Fibroblast of peridontal ligament (primary cell): ENCODE results near the gene PTPA.
"Not testable (repeated sequence)": the region's sequence is repeated elsewhere in the genome, so short reads cannot be mapped to it uniquely, and the experiment has no call there.

Experiments
- DNase-seq: peaks from one replicate; pipeline ENCODE4 v3.0.0-alpha.2; 2010; ENCODE audit errors: extremely low read depth

The PTPA gene

GRCh38 chr9:129177443-129177790 is 66.2 kb downstream of the PTPA start:
- no peak for DNase-seq

- peak; percentile 93 for DNase-seq
Observed at GRCh38 chr9:129177791-129178567, 66.8 kb downstream of the PTPA start, which contains the start of gene IER5L. TSS of gene IER5L (minus strand) at chr9:129178261. CDS start at chr9:129178052, 209 bp downstream.

DNA sequence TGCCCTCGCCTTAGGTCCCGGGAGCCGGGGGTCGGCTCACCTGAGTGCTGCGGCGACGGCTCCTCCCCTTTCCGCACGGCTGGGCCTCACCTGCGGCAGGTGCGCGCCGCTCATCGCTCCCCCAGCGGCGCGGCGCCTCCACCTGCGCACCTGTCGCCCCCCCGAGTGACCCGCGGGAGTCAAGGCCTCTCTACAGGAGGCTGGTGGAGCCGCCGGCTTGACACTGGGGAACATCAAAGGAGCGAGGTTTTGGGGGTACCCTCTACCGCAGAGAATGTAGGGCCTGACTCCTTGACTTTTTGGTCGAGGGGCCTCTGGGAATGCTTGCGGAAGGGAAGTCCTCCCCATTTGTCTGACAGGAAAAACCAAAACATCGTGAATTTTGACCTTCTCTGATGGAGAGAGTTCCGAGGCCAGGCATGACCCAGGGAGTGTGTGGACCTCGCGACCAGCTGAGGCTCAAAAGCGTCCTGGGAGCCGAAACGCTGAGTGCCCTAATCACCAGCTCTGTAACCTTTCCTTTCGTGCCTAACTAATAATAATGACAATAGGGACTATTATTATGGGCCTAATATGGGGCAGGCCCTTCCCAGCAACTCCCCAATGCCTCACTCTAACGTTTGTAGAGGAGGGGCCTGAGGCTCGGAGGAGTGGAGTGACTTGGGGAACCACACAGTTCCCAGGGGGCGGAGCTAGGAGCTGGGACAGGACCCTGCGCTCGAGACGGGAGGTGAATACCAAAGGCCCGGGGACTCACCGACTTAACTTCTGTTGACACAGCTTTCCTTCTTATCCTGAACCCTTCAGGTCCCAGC is 67.6 kb downstream of the PTPA start:
- no peak for DNase-seq

DNA sequence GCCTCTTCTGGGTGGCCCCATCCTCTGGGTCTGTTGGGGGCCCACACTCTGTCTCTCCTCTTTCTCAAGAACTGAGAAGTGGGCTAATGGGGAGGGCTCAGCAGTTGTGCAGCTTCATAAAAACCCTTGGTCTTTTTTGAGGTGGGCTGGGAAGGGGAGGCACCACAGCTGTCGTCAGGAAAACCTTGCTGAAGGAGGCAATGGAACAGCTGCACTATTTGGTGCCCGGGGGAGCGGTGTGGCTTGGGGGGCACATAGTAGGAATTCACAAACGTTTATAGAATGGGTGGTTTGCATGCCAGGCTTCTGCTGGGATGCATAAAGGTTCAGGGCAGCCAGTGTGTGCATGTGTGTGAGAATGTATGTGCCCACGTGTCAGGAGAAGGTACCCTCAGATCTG is 70.0 kb downstream of the PTPA start:
- no peak for DNase-seq

DNA sequence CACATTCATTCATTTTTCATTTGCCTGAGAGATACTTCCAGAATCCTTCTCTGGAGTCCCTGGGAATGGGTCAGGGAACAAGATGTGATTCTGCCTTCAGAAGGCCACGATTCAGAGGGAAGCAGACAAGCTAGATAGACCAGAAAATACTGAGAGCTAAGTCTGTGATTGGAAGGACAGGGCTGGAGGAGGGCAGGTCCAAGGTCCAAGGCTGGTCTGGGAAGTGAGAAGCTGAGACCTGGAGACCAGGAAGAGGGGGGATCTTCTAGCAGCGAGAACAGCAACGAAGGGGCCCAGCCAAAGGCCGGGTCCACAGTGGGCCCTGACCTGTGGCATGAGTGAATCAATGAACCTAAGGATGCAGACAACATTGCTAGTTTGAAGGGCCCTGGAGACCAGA is 70.9 kb downstream of the PTPA start:
- no peak for DNase-seq

DNA sequence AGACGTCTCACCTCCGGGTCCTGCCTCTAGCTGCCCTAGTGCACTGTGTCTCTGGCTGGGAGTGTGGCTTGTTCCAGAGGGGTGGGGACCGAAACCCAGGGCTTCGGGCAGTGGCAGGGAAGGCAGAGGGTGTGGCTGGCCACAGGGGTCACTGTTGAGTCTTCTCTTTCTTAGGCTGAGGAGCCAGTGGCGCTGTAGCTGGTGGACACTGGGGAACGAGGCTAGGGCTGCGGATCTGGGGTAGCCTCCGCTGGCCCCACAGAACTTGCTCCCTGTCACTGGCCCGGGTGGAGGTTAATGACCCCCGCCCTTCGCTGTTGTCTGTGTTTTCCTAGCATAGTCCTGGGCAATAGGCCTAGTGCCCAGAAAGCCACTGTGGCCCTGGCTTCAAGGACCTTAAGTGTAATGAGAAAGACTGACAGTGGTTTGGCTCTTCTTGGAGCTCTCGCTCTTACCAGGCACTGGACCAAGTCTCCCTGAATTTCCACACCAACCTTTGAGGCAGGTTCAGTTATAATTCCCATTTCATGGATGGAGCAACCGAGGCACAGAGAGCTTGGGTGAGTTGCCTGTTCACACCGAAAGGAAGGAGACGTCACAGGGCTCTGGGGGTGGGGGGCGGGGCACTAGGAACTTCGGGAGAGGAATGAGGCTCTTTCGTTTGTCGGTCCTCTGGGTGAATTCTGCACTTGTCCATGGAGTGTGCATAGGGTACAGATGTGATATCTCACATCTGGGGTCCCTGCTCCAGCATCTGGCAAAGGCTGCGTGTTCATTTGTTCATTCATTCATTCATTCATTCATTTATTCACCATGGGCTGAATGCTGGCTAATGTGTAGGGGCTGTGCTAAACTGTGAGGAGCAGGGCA is 71.6 kb downstream of the PTPA start:
- no peak for DNase-seq

- no peak for DNase-seq
Observed at GRCh38 chr9:129183495-129184218, 72.4 kb downstream of the PTPA start.

DNA sequence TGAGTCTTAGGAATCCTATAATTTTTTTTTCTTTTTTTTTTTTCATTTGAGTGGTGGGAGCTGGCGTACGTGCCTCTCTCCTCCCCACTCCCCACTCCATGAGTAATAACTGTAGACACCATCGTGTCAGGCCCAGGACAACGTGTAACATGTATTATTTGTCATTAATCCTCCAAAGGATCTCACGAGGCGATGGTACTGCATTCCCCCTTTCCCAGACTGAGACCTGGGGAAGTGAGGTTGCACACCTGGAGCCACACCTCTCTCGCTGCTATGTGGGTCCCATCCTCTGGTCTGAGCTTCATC is 73.0 kb downstream of the PTPA start:
- no peak for DNase-seq

GRCh38 chr9:129184596-129185122 is 73.4 kb downstream of the PTPA start:
- DNase-seq: no peak

GRCh38 chr9:129185402-129185801 is 74.2 kb downstream of the PTPA start:
- no peak for DNase-seq

DNA sequence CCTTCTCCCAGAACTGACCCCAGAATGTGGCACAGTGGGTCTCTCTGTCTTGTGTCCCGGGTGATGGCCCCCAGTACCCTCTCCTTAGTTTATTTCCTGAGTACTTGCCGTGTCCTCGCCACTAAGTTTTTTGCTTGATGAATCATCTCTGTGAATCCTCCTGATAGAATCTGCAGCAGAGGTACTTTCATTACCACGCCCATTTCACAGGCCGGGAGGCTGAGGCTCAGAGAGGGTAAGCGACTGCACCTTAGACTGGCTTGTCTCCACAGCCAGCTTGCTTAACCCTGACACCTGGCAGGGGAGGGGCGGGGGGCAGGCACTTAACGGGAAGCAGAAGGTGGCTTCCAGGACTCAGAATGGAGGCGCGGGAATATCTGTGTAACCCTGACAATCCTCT is 74.8 kb downstream of the PTPA start:
- no peak for DNase-seq

GRCh38 chr9:129187042-129187441 is 75.8 kb downstream of the PTPA start:
- DNase-seq: no peak

- not testable (repeated sequence) for DNase-seq
Observed at GRCh38 chr9:129189971-129190370, 78.8 kb downstream of the PTPA start.

DNA sequence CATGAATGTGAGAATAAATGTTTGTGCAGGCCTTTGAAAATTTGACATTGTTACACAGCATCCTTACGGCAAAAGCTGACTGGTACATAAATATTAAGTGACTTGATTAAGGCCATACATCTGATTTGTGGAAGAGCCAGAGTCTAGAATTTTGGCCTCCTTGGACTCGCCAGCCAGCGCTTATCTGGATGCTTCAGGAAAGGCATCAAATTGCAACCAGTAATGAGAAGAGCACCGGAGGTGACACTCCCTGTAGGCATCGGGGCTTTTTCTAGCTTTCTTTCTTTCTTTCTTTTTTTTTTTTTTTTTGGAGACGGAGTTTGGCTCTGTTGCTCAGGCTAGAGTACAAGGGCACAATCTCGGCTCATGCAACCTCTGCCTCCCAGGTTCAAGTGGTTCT is 80.0 kb downstream of the PTPA start:
- DNase-seq: no peak

DNA sequence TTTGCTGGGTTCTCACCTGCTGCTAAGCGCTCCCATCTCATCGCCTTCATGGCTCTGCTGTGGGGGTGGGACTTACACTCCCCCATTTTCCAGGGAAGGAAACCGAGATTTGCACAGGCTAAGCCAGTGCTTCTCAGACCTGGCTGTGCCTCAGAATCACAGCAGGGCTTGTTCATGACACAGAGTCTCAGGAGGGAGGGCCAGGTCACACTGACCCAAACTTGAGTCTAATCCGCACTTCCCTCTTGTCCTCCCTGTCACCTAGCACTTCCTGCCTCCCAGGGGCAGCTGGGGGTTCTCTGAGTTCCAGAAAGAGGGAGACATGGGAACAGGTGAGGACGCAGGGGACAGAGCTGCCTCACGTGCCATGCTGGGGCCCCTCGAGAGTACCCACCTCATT is 82.4 kb downstream of the PTPA start:
- DNase-seq: no peak

- DNase-seq: no peak
Observed at GRCh38 chr9:129194221-129194620, 83.0 kb downstream of the PTPA start.

GRCh38 chr9:129195606-129196005 is 84.4 kb downstream of the PTPA start:
- no peak for DNase-seq

GRCh38 chr9:129197045-129197444 is 85.8 kb downstream of the PTPA start:
- not testable (repeated sequence) for DNase-seq

DNA sequence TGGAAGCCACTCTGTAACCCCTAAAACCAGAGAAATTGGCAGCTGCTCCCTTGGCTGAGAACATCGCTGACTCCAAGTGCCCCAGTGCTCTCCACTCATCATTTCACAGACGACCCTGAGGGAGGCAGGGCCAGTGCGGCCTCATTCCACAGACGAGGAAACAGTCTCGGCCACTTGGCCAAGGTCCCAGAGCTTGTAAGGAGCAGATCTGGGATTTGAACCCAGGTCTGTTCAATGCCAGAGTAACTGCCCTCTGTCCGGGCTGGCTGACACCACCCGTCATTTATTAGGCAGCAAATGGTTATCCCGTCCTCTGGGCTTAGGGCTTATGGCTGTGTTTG is 86.7 kb downstream of the PTPA start:
- DNase-seq: no peak
